ENCODE results near the gene HGS. TPM values are rescaled to one million over a fixed set of nuclear protein-coding genes. Genes with fewer than 3 reads are reported as not detected.

The HGS gene
- total RNA-seq (39.0 TPM), polyA plus RNA-seq (157 TPM)
- long read RNA-seq, donor 1, partial matches to known transcripts = 0 of 2 reads
- long read RNA-seq, donor 1, other reads (novel, unspliced or antisense) = 0 of 2 reads
- long read RNA-seq, donor 2, transcript HGS-201 (22 exons, 2,970 nt) = major isoform, 10 of 39 reads
- long read RNA-seq, donor 2, transcript HGS-206 (1 exons, 2,401 nt) = minor isoform, 8 of 39 reads
- long read RNA-seq, donor 2, partial matches to known transcripts = 17 of 39 reads
- long read RNA-seq, donor 2, other reads (novel, unspliced or antisense) = 0 of 39 reads
- long read RNA-seq, donor 3, transcript HGS-201 (22 exons, 2,970 nt) = major isoform, 7 of 34 reads
- long read RNA-seq, donor 3, partial matches to known transcripts = 23 of 34 reads
- long read RNA-seq, donor 3, other reads (novel, unspliced or antisense) = 0 of 34 reads
- long read RNA-seq, donor 4, partial matches to known transcripts = 17 of 26 reads
- long read RNA-seq, donor 4, other reads (novel, unspliced or antisense) = 5 of 26 reads
- long read RNA-seq, donor 5, transcript HGS-201 (22 exons, 2,970 nt) = major isoform, 5 of 35 reads
- long read RNA-seq, donor 5, partial matches to known transcripts = 26 of 35 reads
- long read RNA-seq, donor 5, other reads (novel, unspliced or antisense) = 0 of 35 reads
- long read RNA-seq, donor 6, transcript HGS-206 (1 exons, 2,401 nt) = minor isoform, 5 of 13 reads
- long read RNA-seq, donor 6, transcript HGS-201 (22 exons, 2,970 nt) = major isoform, 8 of 13 reads
- long read RNA-seq, donor 6, partial matches to known transcripts = 0 of 13 reads
- long read RNA-seq, donor 6, other reads (novel, unspliced or antisense) = 0 of 13 reads
- long read RNA-seq, donor 7, partial matches to known transcripts = 10 of 18 reads
- long read RNA-seq, donor 7, other reads (novel, unspliced or antisense) = 0 of 18 reads
- long read RNA-seq, donor 8, partial matches to known transcripts = 0 of 1 reads
- long read RNA-seq, donor 8, other reads (novel, unspliced or antisense) = 0 of 1 reads
- long read RNA-seq, donor 9, partial matches to known transcripts = 6 of 13 reads
- long read RNA-seq, donor 9, other reads (novel, unspliced or antisense) = 0 of 13 reads
- long read RNA-seq, donor 10, partial matches to known transcripts = 5 of 19 reads
- long read RNA-seq, donor 10, other reads (novel, unspliced or antisense) = 8 of 19 reads

GRCh38 chr17:81683584-81684441, at the start of gene HGS, which contains the start of gene ARL16:
Gene HGS, plus strand, starts transcription at chr17:81684011. Its CDS starts 56 bp downstream, at chr17:81684067.
Gene ARL16, minus strand, starts transcription at chr17:81683797. Its CDS starts 44 bp downstream, at chr17:81683753.
- Histone ChIP-seq H3K27me3 (ENCODE audit: control insufficient read depth in 2 of 2, insufficient read depth in 1 of 2, low read length in 1 of 2) (no peaks in the 10 kb centered on the region), H3K4me3 (ENCODE audit: low read length in 2 of 2) (peak within 1 kb of the TSS; percentile 93 to 99), H3K36me3 (ENCODE audit: control insufficient read depth in 2 of 2, insufficient read depth in 2 of 2, low read length in 1 of 2) (peaks cover 36 to 48% of the 10 kb centered on the region in 2 donors), H3K4me1 (ENCODE audit: control insufficient read depth in 2 of 2, insufficient read depth in 2 of 2, low read length in 2 of 2) (peaks cover 16 to 25% of the 10 kb centered on the region in 2 donors), H3K27ac (ENCODE audit: low read depth in 1 of 2, low read length in 1 of 2) (peak within 1 kb of the TSS; percentile 47 to 83), H3K9me3 (ENCODE audit: control insufficient read depth in 2 of 2, insufficient read depth in 1 of 2, low read length in 1 of 2) (no peaks in the 10 kb centered on the region)
- WGBS = under 1% methylated on average over 112 of the region's 112 CpGs
- DNase-seq (ENCODE audit: low read depth in 6 of 9, low spot score in 9 of 9) = peak; percentile 96 to 100 (median 99)

- peaks cover 14 to 16% of the 10 kb centered on the region in 2 donors for H3K4me1 ChIP-seq (ENCODE audit: control insufficient read depth in 2 of 2, insufficient read depth in 2 of 2, low read length in 2 of 2)
- peaks cover 4 to 9% of the 10 kb centered on the region in 2 donors for H3K36me3 ChIP-seq (ENCODE audit: control insufficient read depth in 2 of 2, insufficient read depth in 2 of 2, low read length in 1 of 2)
- no peaks in the 10 kb centered on the region for H3K27me3 ChIP-seq (ENCODE audit: control insufficient read depth in 2 of 2, insufficient read depth in 1 of 2, low read length in 1 of 2)
- H3K27ac ChIP-seq (ENCODE audit: low read depth in 1 of 2, low read length in 1 of 2) = no peak overlapping the region
- no peak for DNase-seq (ENCODE audit: low read depth in 6 of 9, low spot score in 9 of 9)
- WGBS = 97% methylated on average over 5 of the region's 5 CpGs
- H3K9me3 ChIP-seq (ENCODE audit: control insufficient read depth in 2 of 2, insufficient read depth in 1 of 2, low read length in 1 of 2) = no peaks in the 10 kb centered on the region
- no peak overlapping the region for H3K4me3 ChIP-seq (ENCODE audit: low read length in 2 of 2)
These were observed 48.4 kb upstream of the HGS start for GRCh38 chr17:81635431-81635830.

GRCh38 chr17:81635973-81636504, 47.8 kb upstream of the HGS start:
- H3K27ac ChIP-seq (ENCODE audit: low read depth in 1 of 2, low read length in 1 of 2) = peak overlapping the region in 1 of 2 donors; percentile 40
- no peak for DNase-seq (ENCODE audit: low read depth in 6 of 9, low spot score in 9 of 9)
- H3K4me3 ChIP-seq (ENCODE audit: low read length in 2 of 2) = peak overlapping the region; percentile 86 to 94
- H3K27me3 ChIP-seq (ENCODE audit: control insufficient read depth in 2 of 2, insufficient read depth in 1 of 2, low read length in 1 of 2) = no peaks in the 10 kb centered on the region
- H3K36me3 ChIP-seq (ENCODE audit: control insufficient read depth in 2 of 2, insufficient read depth in 2 of 2, low read length in 1 of 2) = peaks cover 4 to 9% of the 10 kb centered on the region in 2 donors
- 56% methylated on average over 18 of the region's 18 CpGs for WGBS
- H3K9me3 ChIP-seq (ENCODE audit: control insufficient read depth in 2 of 2, insufficient read depth in 1 of 2, low read length in 1 of 2) = no peaks in the 10 kb centered on the region
- H3K4me1 ChIP-seq (ENCODE audit: control insufficient read depth in 2 of 2, insufficient read depth in 2 of 2, low read length in 2 of 2) = peaks cover 14 to 16% of the 10 kb centered on the region in 2 donors

GRCh38 chr17:81636505-81637288, 47.1 kb upstream of the HGS start, which contains the start of the genes NPLOC4 and TSPAN10:
Gene NPLOC4, minus strand, starts transcription at chr17:81637112. Its CDS starts 182 bp downstream, at chr17:81636930.
Gene TSPAN10, plus strand, starts transcription at chr17:81637196. Its CDS starts 5,217 bp downstream, at chr17:81642413.
- peak; percentile 42 to 86 (median 68) for DNase-seq (ENCODE audit: low read depth in 6 of 9, low spot score in 9 of 9)
- peaks cover 14 to 16% of the 10 kb centered on the region in 2 donors for H3K4me1 ChIP-seq (ENCODE audit: control insufficient read depth in 2 of 2, insufficient read depth in 2 of 2, low read length in 2 of 2)
- no peaks in the 10 kb centered on the region for H3K27me3 ChIP-seq (ENCODE audit: control insufficient read depth in 2 of 2, insufficient read depth in 1 of 2, low read length in 1 of 2)
- H3K4me3 ChIP-seq (ENCODE audit: low read length in 2 of 2) = peak within 1 kb of the TSS; percentile 86 to 94
- WGBS = under 1% methylated on average over 77 of the region's 77 CpGs
- peak within 1 kb of the TSS; percentile 40 to 84 for H3K27ac ChIP-seq (ENCODE audit: low read depth in 1 of 2, low read length in 1 of 2)
- no peaks in the 10 kb centered on the region for H3K9me3 ChIP-seq (ENCODE audit: control insufficient read depth in 2 of 2, insufficient read depth in 1 of 2, low read length in 1 of 2)
- H3K36me3 ChIP-seq (ENCODE audit: control insufficient read depth in 2 of 2, insufficient read depth in 2 of 2, low read length in 1 of 2) = peaks cover 0 to 5% of the 10 kb centered on the region in 2 donors

GRCh38 chr17:81638683-81639082, 45.1 kb upstream of the HGS start:
- no peak for DNase-seq (ENCODE audit: low read depth in 6 of 9, low spot score in 9 of 9)
- Histone ChIP-seq H3K27me3 (ENCODE audit: control insufficient read depth in 2 of 2, insufficient read depth in 1 of 2, low read length in 1 of 2) (no peaks in the 10 kb centered on the region), H3K9me3 (ENCODE audit: control insufficient read depth in 2 of 2, insufficient read depth in 1 of 2, low read length in 1 of 2) (no peaks in the 10 kb centered on the region)

GRCh38 chr17:81640011-81640410, 43.8 kb upstream of the HGS start:
- Histone ChIP-seq H3K4me3 (ENCODE audit: low read length in 2 of 2) (no peak overlapping the region), H3K36me3 (ENCODE audit: control insufficient read depth in 2 of 2, insufficient read depth in 2 of 2, low read length in 1 of 2) (no peaks in the 10 kb centered on the region), H3K4me1 (ENCODE audit: control insufficient read depth in 2 of 2, insufficient read depth in 2 of 2, low read length in 2 of 2) (peaks cover 14 to 16% of the 10 kb centered on the region in 2 donors), H3K9me3 (ENCODE audit: control insufficient read depth in 2 of 2, insufficient read depth in 1 of 2, low read length in 1 of 2) (no peaks in the 10 kb centered on the region), H3K27ac (ENCODE audit: low read depth in 1 of 2, low read length in 1 of 2) (no peak overlapping the region), H3K27me3 (ENCODE audit: control insufficient read depth in 2 of 2, insufficient read depth in 1 of 2, low read length in 1 of 2) (peaks cover 0 to 2% of the 10 kb centered on the region in 2 donors)
- 97% methylated on average over 9 of the region's 9 CpGs for WGBS
- no peak for DNase-seq (ENCODE audit: low read depth in 6 of 9, low spot score in 9 of 9)

More at GRCh38 chr17:81638683-81639082, 45.1 kb upstream of the HGS start:
- Histone ChIP-seq H3K36me3 (ENCODE audit: control insufficient read depth in 2 of 2, insufficient read depth in 2 of 2, low read length in 1 of 2) (peaks cover 0 to 2% of the 10 kb centered on the region in 2 donors), H3K27ac (ENCODE audit: low read depth in 1 of 2, low read length in 1 of 2) (no peak overlapping the region), H3K4me3 (ENCODE audit: low read length in 2 of 2) (no peak overlapping the region), H3K4me1 (ENCODE audit: control insufficient read depth in 2 of 2, insufficient read depth in 2 of 2, low read length in 2 of 2) (peaks cover 14 to 16% of the 10 kb centered on the region in 2 donors)
- WGBS = 97% methylated on average over 4 of the region's 4 CpGs

GRCh38 chr17:81641825-81642489, 41.9 kb upstream of the HGS start:
- Histone ChIP-seq H3K27ac (ENCODE audit: low read depth in 1 of 2, low read length in 1 of 2) (no peak overlapping the region), H3K4me3 (ENCODE audit: low read length in 2 of 2) (no peak overlapping the region), H3K9me3 (ENCODE audit: control insufficient read depth in 2 of 2, insufficient read depth in 1 of 2, low read length in 1 of 2) (no peaks in the 10 kb centered on the region), H3K27me3 (ENCODE audit: control insufficient read depth in 2 of 2, insufficient read depth in 1 of 2, low read length in 1 of 2) (peaks cover 2 to 17% of the 10 kb centered on the region in 2 donors), H3K36me3 (ENCODE audit: control insufficient read depth in 2 of 2, insufficient read depth in 2 of 2, low read length in 1 of 2) (no peaks in the 10 kb centered on the region), H3K4me1 (ENCODE audit: control insufficient read depth in 2 of 2, insufficient read depth in 2 of 2, low read length in 2 of 2) (peaks cover 2 to 4% of the 10 kb centered on the region in 2 donors)
- WGBS = 98% methylated on average over 17 of the region's 17 CpGs
- no peak for DNase-seq (ENCODE audit: low read depth in 6 of 9, low spot score in 9 of 9)
